Tongue (tissue), 2 donors: ENCODE data around the gene TMPRSS13. TPM values are rescaled to one million over a fixed set of nuclear protein-coding genes. Genes with fewer than 3 reads are reported as not detected.
"Not testable (repeated sequence)": the region's sequence is repeated elsewhere in the genome, so short reads cannot be mapped to it uniquely, and the experiment has no call there.

Experiments
- DNase-seq: peaks from one replicate; pipeline ENCODE4 v3.0.0-alpha.2; 2015
- total RNA-seq: library from RNA; depleted of rRNA; stranded (reverse); fragments of >200 nt; gene quantifications from one replicate; pipeline ENCODE4 v1.2.3, GENCODE V29; 2014

Gene TMPRSS13
- total RNA-seq, 1 donor from 2014 or later: 2.2 TPM

DNA sequence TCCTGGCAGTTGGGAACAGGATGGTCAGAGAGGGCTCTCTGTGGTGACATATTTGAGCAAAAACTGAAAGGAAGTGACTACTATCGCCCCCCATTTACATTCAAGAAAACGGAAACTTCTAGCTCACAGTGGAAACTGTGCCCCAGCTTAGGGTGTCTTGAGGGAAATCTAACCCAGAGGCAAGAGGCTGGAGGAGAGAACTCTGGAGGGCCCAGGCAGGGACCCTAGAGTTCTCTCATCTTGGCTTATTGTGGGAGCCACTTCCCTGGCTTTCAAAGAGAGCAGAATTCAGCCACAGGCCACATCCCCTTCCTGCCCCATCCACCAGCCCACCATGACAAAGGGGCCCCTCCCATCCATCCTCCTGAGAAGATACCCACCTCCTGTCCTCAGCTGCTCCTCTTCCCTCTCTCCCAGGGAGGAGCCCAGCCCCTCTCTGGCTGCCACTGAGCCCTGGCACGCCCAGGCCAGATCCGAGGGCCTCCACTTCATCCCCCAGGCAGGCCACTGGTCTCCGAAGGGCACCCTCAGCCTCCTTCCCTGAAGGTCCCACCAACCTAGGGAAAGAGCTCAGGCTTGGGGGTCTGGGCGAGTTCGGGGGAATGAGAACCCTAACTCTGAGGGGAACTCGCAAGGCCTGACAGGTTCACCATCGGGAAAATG is 1.6 kb upstream of the TMPRSS13 start:
- DNase-seq: no peak

DNA sequence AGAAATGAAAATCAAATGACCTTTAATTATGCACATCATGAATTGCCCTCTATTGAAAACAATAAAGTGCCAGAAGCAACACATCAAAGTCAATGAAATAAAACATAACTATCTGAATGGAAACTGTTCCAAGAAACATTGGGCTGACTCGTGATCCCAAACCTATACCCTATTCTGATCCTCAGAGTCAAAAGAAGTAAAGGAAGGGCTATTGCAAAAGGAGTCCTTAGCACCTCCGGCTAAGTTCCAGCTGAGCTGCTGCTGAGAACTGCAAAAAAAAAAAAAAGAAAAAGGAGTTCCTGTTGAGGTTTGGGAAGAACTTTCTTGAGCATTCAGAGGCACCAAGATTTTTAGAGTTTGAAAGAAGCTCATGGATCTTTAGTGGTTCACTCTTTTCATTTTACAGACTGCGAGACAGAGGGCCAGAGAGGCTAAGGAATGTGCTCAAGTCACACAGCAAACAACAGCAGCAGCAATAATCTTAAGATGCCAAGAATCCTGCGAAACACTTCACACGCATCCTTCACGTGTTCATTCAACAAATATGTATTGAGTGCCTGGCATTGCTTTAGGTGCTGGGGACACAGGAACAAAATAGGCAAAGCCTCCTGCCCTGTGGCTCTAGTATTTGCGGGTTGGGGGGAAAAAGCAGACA is 841 bp upstream of the TMPRSS13 start:
- no peak for DNase-seq

GRCh38 chr11:117928446-117929141 is 608 bp downstream of the TMPRSS13 start:
- DNase-seq: no peak

DNA sequence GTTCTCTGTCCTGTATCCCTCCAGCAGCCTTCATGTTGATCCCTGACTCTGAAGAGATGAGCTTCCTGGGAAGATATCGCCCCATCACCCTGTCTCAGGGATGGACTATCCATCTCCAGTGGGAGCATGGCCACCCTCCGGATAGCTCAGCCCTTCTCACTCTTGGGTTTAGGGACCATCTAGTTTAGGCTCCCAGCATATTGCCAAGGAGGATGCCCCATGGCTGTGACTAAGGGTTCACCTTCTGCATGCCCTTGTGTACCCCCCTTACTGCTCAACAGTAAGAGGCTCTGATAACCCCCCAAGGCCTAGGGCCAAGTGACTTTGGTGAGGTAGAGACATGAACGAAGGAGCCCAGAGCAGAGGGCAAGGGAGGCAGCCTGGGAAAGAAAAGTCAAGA is 1.3 kb downstream of the TMPRSS13 start:
- DNase-seq: no peak

DNA sequence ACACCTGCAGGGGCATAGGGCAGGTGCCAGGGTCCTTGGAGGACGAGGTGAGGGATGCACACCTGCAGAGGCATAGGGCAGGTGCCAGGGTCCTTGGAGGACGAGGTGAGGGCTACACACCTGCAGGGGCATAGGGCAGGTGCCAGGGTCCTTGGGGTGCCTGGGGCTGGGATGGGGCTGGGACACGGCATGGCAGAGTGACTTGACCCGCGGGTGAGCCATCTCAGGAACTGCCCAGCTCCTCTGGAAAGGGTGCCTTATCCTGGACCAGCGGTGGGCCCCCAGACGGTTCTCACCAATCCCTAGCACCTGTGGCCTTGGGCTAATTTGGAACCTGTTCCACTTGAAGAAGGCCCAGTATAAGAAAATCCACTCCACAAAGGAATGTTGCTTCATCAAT is 3.0 kb downstream of the TMPRSS13 start:
- not testable (repeated sequence) for DNase-seq

DNA sequence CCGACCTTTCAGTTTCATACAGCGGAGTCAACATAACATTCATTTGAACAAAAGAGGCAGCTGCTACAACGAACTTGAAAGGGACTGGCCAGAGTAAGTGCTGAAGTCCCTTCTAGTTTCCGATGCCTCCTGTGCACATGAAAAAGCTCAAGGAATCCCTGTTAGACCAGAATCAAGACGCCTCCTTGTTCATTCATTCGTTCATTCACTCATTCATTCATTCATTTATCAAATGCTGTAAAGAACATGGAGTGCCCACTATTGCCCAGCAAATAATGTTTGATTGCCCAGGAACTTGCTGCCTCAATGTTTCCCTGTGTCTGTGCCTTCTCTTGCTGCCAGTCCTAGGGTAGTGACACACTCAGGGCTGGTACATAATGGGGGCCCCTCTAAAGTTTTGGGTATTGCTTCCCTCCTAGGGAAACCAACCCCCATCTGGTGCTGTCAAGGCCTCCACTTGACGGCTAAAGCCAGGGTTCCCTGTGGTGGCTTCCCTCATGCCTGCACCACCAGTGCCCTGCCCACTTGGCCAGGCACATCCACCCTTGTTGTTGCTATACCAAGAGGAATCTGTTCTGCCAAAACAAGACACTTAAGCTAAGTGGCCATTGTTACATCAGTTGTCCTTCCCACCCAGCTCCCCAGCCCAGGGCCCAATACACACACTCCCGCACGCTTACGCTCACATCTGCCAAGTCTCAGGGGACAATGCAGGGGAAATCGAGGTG is 3.8 kb downstream of the TMPRSS13 start:
- no peak for DNase-seq

GRCh38 chr11:117924631-117925170 is 4.5 kb downstream of the TMPRSS13 start:
- no peak for DNase-seq

GRCh38 chr11:117923773-117924172 is 5.4 kb downstream of the TMPRSS13 start:
- no peak for DNase-seq

DNA sequence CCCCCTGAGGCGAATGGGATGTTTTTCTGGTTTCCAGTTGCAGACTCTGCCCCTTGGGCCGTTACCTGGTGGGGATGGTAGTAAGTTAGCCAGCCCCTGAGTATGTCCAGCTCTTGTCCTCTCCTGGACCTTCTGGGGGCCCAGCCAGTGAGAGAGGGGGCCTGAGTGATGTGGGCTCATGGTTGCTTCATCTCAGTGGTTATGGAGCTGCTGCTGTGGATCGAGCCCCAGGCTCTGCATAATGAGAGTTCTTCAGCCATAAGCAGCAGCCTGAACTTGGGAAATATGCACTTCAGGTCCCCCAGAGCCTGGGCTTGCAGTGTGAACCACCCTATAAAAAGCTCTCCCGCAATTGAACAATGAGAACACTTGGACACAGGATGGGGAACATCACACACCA is 5.9 kb downstream of the TMPRSS13 start:
- no peak for DNase-seq

- no peak for DNase-seq
Measured at GRCh38 chr11:117921893-117922292, 7.3 kb downstream of the TMPRSS13 start.

DNA sequence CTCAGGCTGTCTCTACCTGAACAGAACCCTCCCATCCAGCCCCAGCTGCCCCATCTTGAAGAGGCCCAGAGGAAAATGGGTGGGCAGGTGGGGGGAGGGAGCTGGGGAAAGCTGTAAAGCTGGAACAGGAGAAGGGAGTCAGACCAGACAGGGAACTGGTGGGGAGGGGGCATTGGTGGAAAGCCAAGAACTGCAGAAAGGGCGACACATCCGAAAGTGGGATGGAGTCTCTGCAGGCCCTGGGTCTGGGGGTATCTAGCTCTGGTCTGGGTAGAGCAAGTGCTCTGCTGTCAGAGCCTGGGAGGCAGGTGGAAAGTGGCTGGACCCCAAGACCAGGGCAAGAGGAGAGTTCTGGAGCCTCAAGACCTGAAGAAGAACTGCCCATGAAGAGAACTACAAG is 7.7 kb downstream of the TMPRSS13 start:
- no peak for DNase-seq

GRCh38 chr11:117919781-117920221 is 9.4 kb downstream of the TMPRSS13 start:
- DNase-seq: no peak

DNA sequence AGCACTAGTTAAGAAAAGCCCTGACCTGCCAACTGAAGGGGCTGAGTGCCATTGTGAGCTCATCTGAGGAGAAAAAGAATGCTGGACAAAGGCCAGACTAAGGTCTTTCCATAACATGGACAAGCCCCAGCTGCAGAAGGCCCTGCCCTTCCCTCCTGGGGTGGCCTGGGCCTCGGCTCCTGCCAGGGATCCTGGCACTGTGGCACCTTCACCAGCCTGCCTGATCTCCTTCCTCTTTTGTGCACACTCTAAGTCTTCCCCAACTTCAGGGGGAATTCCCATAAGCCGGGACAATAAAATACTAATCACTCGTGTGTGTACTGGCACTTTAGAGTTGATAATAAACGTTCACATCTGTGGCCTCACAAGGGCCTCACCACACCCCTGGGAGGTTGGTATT is 9.9 kb downstream of the TMPRSS13 start:
- DNase-seq: no peak

- DNase-seq: no peak
Measured at GRCh38 chr11:117918366-117919255, 10.6 kb downstream of the TMPRSS13 start.

- DNase-seq: no peak
Measured at GRCh38 chr11:117917591-117918151, 11.5 kb downstream of the TMPRSS13 start.

- DNase-seq: no peak
Measured at GRCh38 chr11:117916956-117917355, 12.2 kb downstream of the TMPRSS13 start.

GRCh38 chr11:117915672-117916235 is 13.4 kb downstream of the TMPRSS13 start:
- DNase-seq: no peak

DNA sequence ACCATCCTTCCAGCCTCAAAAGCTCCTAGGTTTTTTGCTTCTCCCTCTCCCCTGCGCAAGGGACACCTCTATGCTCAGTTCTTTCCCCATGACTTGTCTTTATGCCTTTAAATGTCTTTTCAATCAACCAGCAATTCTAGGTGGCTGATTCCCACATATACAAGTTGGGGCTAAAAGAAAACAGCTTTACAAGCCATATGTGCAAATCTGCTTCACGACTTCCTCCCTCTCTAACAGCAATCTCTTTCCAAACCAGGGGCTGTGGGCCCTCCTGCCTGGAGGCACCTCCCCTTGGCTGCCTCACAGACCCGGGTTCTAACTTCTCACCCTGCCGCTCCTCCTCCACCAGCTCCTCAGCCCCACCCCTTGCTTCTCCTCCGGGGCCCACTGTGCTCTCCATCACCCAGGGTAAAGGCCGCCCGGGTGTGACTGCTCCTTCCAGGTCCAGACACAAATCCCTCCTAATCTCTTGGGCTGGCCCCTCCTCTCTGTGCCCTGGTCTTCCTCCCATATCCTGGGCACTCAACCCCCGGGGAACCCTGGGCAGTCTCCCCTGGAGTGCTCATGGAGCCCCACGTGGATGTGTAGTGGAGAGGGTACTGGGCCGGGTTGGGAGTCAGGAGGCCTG is 14.1 kb downstream of the TMPRSS13 start:
- no peak for DNase-seq

DNA sequence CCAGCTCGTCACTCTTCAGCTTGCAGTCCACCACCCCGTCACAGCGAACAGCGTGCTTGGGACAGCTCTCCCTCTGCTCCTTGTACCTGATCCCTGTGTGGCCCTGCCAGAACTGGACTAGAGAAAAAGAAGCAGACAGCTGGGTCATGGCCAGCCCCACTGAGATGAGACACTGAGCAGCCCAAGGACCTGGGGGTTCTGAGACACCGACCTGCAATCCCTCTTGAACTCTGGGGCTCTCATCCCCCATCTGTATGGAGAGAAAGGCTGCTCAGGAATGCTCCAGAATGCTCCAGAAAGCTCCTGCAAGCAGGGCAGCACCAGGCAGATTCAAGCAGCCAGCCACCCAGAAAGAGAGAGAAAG is 14.8 kb downstream of the TMPRSS13 start:
- no peak for DNase-seq

DNA sequence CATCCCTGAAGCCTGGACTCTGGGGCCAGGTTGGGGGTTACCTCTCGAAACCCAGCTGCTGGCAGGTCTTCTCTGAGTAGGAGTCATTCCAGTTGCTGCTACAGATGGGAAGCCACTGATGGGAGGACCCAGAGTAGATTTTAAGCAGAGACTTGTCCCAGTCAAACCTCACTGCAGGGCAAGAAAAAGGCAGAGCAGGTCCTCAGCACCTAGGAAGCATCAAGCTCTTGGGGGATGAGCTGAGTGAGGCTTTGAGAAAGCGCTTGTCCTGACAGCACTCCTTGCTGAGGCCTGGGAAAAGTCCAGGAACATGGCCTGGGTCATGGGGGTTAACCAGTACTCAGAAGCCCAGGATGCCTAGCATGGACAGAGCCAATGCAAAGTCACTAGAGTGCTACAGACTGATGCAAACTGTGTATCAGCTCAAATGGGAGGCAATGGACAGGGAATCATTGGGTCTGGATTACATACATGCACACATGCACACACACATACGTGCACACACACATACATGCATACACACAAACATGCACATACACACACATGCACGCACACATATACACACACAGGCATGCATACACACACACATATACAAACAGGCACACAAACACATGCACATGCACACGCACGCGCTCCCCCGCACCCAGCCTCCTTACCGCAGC is 15.3 kb downstream of the TMPRSS13 start:
- no peak for DNase-seq
